ENCODE measurements around the gene C16orf74.

C16orf74 gene

DNA sequence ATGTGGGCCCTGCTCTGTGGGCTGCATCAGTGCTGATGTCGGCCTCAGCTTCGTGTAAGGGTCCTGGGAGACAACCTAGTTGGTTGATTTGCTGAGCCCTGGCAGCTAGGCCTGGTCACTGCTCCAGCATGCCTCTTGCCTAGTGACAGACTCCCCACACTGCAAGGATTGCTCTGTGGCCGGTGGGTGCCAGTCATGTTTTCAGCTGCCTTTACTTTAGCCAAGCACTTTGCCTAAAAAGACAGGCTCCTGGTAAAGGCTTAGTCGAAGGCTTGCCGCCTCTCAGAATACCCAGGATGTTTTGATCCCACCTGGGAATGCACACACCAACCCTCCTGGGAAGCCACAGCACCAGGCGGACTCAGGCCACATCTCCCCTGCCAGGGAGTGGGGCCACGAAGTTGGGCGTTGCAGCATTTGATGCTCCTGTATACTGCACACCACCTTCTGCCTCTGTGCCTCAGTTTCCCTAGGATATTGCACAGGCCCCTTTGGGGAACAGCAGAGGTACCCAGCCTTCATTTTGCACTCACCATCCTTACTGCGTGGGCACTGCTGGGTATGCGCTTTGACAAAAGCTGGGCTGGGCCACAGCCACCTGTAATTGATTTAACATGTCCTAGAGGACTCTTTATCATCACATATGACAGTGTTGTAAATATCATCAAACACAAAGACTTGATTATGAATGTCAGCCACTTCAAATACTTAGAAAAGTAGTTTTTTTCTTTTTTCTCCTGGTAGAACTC lies 82.0 kb downstream of the C16orf74 start:
- no peak for DNase-seq

GRCh38 chr16:85667841-85668413 lies 83.0 kb downstream of the C16orf74 start:
- DNase-seq = no peak

DNA sequence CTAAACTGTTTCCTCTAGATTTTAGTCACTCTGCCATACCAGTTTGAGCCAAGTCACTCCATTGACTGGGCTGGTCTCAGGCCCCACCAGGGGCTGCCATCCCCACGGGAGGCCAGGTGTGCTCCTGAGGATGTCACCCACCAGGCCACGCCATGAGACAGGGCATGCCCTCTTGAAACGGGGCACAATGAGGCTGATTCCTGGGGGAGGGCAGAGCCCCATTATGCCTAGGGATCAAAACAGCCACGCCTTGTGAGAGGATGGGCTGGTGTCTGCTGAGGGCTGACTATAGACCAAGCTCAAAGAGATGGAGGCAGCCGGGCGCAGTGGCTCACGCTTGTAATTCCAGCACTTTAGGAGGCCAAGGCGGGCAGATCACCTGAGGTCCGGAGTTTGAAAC lies 83.6 kb downstream of the C16orf74 start:
- DNase-seq = no peak

DNA sequence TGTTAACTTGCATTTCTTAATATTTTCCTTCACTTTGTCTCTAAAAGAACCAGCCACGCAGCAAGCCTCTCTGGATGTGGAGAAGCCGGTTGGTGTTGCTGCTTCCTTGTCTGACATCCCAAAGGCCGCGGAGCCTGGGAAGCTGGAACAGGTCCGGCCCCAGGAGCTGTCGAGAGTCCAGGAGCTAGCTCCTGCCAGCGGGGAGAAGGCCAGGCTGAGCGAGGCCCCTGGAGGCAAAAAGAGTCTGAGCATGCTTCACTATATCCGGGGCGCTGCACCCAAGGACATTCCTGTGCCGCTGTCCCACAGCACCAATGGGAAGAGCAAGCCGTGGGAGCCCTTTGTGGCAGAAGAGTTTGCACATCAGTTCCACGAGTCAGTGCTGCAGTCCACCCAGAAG lies 85.0 kb downstream of the C16orf74 start:
- DNase-seq = no peak

- DNase-seq = no peak
Measured at GRCh38 chr16:85665373-85665740, 85.5 kb downstream of the C16orf74 start.

GRCh38 chr16:85664580-85665372 lies 86.1 kb downstream of the C16orf74 start:
- DNase-seq = no peak

DNA sequence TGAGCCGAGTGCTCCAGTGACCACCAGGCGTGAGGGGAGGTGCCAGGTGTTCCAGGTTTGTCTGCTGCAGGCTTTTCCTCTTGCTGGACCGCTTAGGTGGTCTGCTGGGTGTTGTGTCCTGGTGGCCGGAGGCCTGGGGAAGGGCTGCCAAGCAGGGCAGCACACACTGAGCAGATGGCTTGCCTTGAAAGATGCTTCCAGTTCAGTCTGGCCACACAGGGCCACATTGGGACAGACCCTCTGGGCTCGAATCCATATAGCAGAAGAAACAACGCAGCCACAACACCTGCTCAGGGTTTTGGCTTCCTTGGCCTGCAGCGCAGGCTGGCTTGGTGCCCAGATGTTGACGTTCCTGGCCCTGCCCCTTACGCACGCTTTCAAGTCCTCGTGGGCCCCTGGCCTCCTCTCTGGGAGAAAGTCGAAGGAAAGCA lies 87.0 kb downstream of the C16orf74 start:
- no peak for DNase-seq

DNA sequence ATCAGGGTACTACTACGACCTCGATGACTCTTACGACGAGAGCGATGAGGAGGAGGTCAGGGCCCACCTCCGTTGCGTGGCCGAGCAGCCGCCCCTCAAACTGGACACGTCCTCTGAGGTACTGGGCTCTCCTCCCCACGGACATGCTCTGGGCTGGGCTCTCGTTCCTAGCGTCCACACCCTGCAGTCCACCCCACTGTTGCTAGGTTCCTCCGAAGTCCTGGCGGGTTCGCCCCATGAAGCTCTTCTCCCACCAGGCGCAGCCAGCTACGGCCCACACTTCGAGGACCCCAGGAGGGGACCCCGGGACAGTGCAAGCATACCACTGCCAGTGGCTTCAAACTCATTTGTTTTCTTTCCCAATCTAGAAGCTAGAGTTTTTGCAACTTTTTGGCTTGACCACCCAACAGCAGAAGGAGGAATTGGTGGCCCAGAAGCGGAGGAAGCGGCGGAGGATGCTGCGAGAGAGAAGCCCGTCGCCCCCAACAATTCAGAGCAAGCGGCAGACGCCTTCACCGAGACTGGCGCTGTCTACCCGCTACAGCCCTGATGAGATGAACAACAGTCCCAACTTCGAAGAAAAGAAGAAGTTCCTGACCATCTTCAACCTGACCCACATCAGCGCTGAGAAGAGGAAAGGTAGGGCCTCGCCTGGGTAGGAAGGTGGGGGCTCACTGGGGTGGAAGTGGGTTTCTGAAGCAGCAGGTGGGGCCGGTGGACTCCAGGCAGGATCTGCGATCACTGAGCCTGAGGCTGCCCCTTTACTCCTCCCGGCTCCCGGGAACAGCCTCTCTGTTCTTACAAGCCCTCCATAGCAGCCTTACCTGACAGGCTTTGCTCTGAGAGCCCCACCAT lies 87.7 kb downstream of the C16orf74 start:
- DNase-seq = no peak

DNA sequence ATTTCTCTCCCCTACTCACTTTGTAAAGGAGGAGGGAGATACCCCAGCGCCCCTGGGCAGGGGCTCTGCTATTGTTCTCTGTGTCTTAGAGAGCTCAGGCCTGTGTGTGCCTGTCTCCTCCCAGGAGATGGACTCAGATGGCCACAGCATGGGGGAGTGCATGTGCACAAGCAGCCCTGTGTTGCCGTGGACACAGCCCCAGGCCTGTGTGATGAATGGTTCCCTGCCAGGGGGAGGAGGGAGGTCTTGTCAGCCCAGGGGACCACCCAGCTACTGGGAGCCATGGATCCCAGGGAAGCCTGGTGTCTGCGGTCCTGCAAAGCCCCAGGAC lies 88.4 kb downstream of the C16orf74 start:
- DNase-seq = no peak

DNA sequence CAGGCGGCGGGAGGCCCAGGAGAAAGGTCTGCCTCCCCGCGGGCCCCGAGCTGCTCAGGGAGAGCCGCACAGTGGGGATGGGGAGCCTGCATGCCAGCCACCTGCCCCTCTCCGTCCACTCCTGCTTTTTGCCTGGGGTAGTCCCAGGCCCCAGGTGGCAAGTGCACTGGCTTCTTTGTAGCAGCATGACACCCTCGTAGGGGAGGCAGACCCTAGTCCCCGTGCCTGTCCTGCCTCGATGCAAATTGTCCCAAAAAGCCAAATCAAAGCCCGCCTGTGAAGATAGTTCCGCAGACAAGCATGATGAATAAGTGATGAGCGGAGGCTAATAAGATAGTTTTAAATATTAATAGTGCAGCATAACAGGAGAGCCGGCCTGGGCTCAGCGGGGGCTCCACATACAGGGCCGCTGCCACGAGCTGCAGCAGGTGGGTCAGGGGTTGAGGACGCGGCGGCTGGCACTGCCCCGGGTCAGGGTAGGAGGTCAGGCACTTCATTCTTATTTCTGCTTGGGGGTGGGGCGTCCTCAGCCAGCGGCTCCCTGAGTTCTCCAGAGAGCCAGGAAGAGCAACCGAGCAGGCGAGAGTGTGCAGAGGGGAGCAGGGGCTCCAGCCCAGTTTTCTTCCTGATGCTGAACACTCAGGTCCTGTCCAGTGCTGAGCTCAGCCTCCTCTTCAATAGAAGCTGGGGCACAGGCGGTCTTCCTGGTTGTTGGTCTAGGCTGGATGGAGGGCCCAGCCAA lies 89.0 kb downstream of the C16orf74 start:
- DNase-seq = no peak

DNA sequence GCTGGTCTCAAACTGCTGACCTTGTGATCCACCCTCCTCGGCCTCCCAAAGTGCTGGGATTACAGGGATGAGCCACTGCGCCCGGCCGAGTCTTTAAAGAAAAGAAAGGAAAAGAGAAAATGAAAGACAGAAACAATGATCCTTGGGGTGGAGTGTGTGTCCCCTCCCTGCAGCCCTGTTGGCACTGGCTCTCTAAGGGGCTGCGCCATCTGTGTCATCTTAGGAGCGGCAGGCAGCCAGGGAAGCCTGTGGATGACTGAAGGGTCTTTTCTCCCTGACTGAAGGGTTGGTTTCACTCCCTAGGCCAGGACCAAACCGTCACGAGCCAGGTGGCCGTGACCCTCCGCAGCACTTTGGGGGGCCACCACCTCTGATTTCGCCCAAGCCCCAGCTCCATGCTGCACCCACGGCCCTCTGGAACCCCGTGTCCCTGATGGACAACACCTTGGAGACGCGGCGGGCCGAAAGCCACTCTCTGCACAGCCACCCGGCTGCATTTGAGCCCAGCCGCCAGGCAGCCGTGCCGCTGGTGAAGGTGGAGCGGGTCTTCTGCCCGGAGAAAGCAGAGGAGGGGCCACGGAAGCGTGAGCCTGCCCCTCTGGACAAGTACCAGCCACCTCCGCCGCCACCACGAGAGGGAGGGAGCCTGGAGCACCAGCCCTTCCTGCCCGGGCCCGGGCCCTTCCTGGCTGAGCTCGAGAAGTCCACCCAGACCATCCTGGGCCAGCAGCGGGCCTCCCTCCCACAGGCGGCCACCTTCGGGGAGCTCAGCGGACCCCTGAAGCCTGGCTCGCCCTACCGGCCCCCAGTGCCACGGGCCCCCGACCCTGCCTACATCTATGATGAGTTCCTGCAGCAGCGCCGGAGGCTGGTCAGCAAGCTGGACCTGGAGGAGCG lies 89.8 kb downstream of the C16orf74 start:
- no peak for DNase-seq

GRCh38 chr16:85659805-85660511 lies 90.9 kb downstream of the C16orf74 start:
- DNase-seq = no peak

GRCh38 chr16:85659336-85659735 lies 91.6 kb downstream of the C16orf74 start:
- DNase-seq = no peak

DNA sequence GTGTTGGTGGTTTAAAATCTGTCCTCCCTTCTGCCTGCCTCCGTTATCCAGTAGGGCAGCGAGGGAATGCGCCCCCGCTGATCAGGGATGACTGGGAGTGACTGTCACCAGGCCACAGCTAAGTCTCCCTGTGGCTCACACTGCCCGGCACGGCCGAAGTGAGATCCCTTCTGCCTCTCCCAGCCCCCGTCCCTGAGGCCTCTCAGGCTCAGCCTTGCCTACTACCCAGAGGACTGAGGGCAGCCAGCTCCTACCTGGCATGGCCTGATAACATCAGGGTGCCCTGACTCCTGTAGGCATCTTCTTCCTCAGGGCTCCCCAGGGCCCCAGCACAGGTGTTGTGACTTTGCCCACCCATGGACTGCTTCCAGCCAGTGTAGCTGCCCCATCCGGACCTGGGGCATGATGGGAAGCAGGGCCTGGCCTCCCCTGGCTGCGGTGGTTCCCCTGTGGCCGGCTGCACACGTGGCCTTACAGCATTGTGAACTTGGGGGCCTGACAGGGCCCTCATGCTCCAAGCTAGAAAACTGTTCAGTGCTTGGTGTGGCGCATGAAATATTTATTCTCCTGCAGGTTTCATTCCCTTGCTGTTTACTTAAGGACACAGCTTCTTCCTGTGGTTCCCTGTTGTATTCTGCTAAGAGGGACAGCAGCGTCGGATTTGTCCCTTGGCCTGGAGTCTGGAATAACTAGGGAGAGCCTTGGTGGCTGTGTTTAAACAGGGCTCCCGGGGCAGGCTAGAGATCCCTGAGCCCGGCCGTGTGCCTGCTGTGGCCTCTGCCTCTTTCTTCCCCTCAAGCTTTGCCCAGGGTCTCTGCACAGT lies 92.2 kb downstream of the C16orf74 start:
- no peak for DNase-seq

- DNase-seq = no peak
Measured at GRCh38 chr16:85657996-85658395, 92.9 kb downstream of the C16orf74 start.
